ENCODE results near the gene EPS15.

- no peak for TF ChIP-seq ZBTB34 (CRISPR knock-in tag; IDR thresholded peaks at IDR 0.05)
- TF ChIP-seq BRF2 (IDR thresholded peaks at IDR 0.05; ENCODE audit: borderline replicate concordance, insufficient read depth, insufficient read length): no peak
- no peak for TF ChIP-seq ZNF274 (IDR thresholded peaks at IDR 0.05; ENCODE audit: borderline replicate concordance, low read depth, low read length)
- TF ChIP-seq ZNF592 (IDR thresholded peaks at IDR 0.05): no peak
- no peak for TF ChIP-seq NFIC (IDR thresholded peaks at IDR 0.05)
- TF ChIP-seq SMARCA5 (IDR thresholded peaks at IDR 0.05): 0 out of 2 replicates have a peak, but pooled peaks have one; percentile 34
- no peak for TF ChIP-seq ZNF184 (CRISPR knock-in tag; IDR thresholded peaks at IDR 0.05)
- TF ChIP-seq SMC3 (conservative IDR thresholded peaks at IDR 0.05; ENCODE audit: insufficient read depth, low read depth, low read length): no peak
- TF ChIP-seq REST (IDR thresholded peaks at IDR 0.05; ENCODE audit: borderline replicate concordance): no peak
- TF ChIP-seq REST (CRISPR knock-in tag; IDR thresholded peaks at IDR 0.05; ENCODE audit: low read depth): no peak
- no peak for TF ChIP-seq CTCF (IDR thresholded peaks at IDR 0.05 in 2 of 3, conservative IDR thresholded peaks at IDR 0.05 in 1 of 3; ENCODE audit: insufficient read depth in 2 of 3, low read depth in 1 of 3, low read length in 3 of 3)
- no peak for TF ChIP-seq ARNT (IDR thresholded peaks at IDR 0.05)
- TF ChIP-seq HDAC8 (tag; IDR thresholded peaks at IDR 0.05): no peak
These were observed 75.5 kb downstream of the EPS15 start for GRCh38 chr1:51443555-51443954.

Data from K562 (cell line).